ENCODE data around the gene LGALS9. TPM values are rescaled to one million over a fixed set of nuclear protein-coding genes. Genes with fewer than 3 reads are reported as not detected.
"Not testable (repeated sequence)": the region's sequence is repeated elsewhere in the genome, so short reads cannot be mapped to it uniquely, and the experiment has no call there.

The LGALS9 gene
- total RNA-seq, 1 donor from 2014 or later: 16.9 TPM

- ATAC-seq (no peak), DNase-seq (no peak)
- intact Hi-C loops (cut with micrococcal nuclease): no loop called here
Measured at GRCh38 chr17:27647765-27648164, 16.8 kb downstream of the LGALS9 start.

GRCh38 chr17:27649111-27649571, 18.2 kb downstream of the LGALS9 start:
- intact Hi-C loops (cut with micrococcal nuclease); DNase-seq: not testable (repeated sequence)

GRCh38 chr17:27649929-27650328, 18.9 kb downstream of the LGALS9 start:
- intact Hi-C loops (cut with micrococcal nuclease): loop anchor here (5.0 to 10.0 kb wide), 2 partner anchors 48 to 105 kb away; no protein-coding TSS in a partner anchor
- peak; percentile 69 for ATAC-seq
- DNase-seq: peak; percentile 63

More at GRCh38 chr17:27649111-27649571, 18.2 kb downstream of the LGALS9 start:
- ATAC-seq: peak; percentile 63

GRCh38 chr17:27650836-27651235, 19.8 kb downstream of the LGALS9 start:
- no peak for DNase-seq
- intact Hi-C loops (cut with micrococcal nuclease): loop anchor here (5.0 to 10.0 kb wide), 2 partner anchors 49 to 104 kb away; no protein-coding TSS in a partner anchor
- ATAC-seq: no peak

- intact Hi-C loops (cut with micrococcal nuclease): loop anchor here (5.0 to 10.0 kb wide), 2 partner anchors 49 to 103 kb away; no protein-coding TSS in a partner anchor
- peak; percentile 57 for ATAC-seq
Measured at GRCh38 chr17:27651411-27652345, 20.7 kb downstream of the LGALS9 start.

GRCh38 chr17:27653449-27653971, 22.5 kb downstream of the LGALS9 start:
- not testable (repeated sequence) for ATAC-seq, DNase-seq
- intact Hi-C loops (cut with micrococcal nuclease): loop anchor here (5.0 to 10.0 kb wide), 2 partner anchors 51 to 101 kb away; no protein-coding TSS in a partner anchor

More at GRCh38 chr17:27651411-27652345, 20.7 kb downstream of the LGALS9 start:
- DNase-seq: peak; percentile 72

GRCh38 chr17:27654136-27654535, 23.1 kb downstream of the LGALS9 start:
- ATAC-seq (no peak), DNase-seq (no peak)
- intact Hi-C loops (cut with micrococcal nuclease): loop anchor here (5.0 to 10.0 kb wide), 2 partner anchors 52 to 101 kb away; no protein-coding TSS in a partner anchor

GRCh38 chr17:27654654-27655524, 23.9 kb downstream of the LGALS9 start:
- intact Hi-C loops (cut with micrococcal nuclease): loop anchor here (5.0 to 10.0 kb wide), 2 partner anchors 53 to 100 kb away; no protein-coding TSS in a partner anchor
- ATAC-seq: peak; percentile 48
- DNase-seq: peak; percentile 76

- intact Hi-C loops (cut with micrococcal nuclease): loop anchor here (10.0 kb wide), 1 partner anchor 99 kb away; no protein-coding TSS in a partner anchor
- DNase-seq, ATAC-seq: not testable (repeated sequence)
Measured at GRCh38 chr17:27655525-27656111, 24.6 kb downstream of the LGALS9 start.

GRCh38 chr17:27656620-27657019, 25.6 kb downstream of the LGALS9 start:
- intact Hi-C loops (cut with micrococcal nuclease): loop anchor here (10.0 kb wide), 1 partner anchor 98 kb away; no protein-coding TSS in a partner anchor
- not testable (repeated sequence) for ATAC-seq, DNase-seq

- ATAC-seq: no peak
- no peak for DNase-seq
- intact Hi-C loops (cut with micrococcal nuclease): loop anchor here (10.0 kb wide), 1 partner anchor 97 kb away; no protein-coding TSS in a partner anchor
Measured at GRCh38 chr17:27657620-27658019, 26.6 kb downstream of the LGALS9 start.

- no peak for ATAC-seq
Measured at GRCh38 chr17:27659683-27660082, 28.7 kb downstream of the LGALS9 start.

GRCh38 chr17:27660436-27660835, 29.4 kb downstream of the LGALS9 start:
- ATAC-seq (no peak), DNase-seq (no peak)
- intact Hi-C loops (cut with micrococcal nuclease): no loop called here

More at GRCh38 chr17:27659683-27660082, 28.7 kb downstream of the LGALS9 start:
- no peak for DNase-seq
- intact Hi-C loops (cut with micrococcal nuclease): loop anchor here (10.0 kb wide), 1 partner anchor 95 kb away; no protein-coding TSS in a partner anchor

GRCh38 chr17:27663936-27664605, 33.1 kb downstream of the LGALS9 start:
- DNase-seq (no peak), ATAC-seq (no peak)
- intact Hi-C loops (cut with micrococcal nuclease): no loop called here

- ATAC-seq (no peak), DNase-seq (no peak)
- intact Hi-C loops (cut with micrococcal nuclease): no loop called here
Measured at GRCh38 chr17:27664606-27664965, 33.6 kb downstream of the LGALS9 start.

- DNase-seq (no peak), ATAC-seq (no peak)
- intact Hi-C loops (cut with micrococcal nuclease): no loop called here
Measured at GRCh38 chr17:27665549-27665948, 34.6 kb downstream of the LGALS9 start.

- intact Hi-C loops (cut with micrococcal nuclease); DNase-seq; ATAC-seq: not testable (repeated sequence)
Measured at GRCh38 chr17:27666270-27666669, 35.3 kb downstream of the LGALS9 start.
